Muscle of arm (tissue), 12 donors: Measurements from ENCODE around the gene TULP4. TPM values are rescaled to one million over a fixed set of nuclear protein-coding genes. Genes with fewer than 3 reads are reported as not detected.
"Not testable (repeated sequence)": the region's sequence is repeated elsewhere in the genome, so short reads cannot be mapped to it uniquely, and the experiment has no call there.

ENCODE experiments used
- DNase-seq: peaks from one replicate; pipeline ENCODE4 v3.0.0-alpha.2; 2013
- polyA plus RNA-seq, 12 donors: library from polyadenylated mRNA; unstranded; fragments of 120-200 nt; gene quantifications; one replicate each; pipeline ENCODE4 v1.2.1, GENCODE V29; 2013; ENCODE audit not compliant: insufficient read length in 12 of 12

Gene TULP4
- polyA plus RNA-seq, 12 donors, result 9.9 to 36.3 (median 19.0) TPM

- no peak for DNase-seq
Observed at GRCh38 chr6:158293122-158293521, 19.1 kb upstream of the TULP4 start.

DNA sequence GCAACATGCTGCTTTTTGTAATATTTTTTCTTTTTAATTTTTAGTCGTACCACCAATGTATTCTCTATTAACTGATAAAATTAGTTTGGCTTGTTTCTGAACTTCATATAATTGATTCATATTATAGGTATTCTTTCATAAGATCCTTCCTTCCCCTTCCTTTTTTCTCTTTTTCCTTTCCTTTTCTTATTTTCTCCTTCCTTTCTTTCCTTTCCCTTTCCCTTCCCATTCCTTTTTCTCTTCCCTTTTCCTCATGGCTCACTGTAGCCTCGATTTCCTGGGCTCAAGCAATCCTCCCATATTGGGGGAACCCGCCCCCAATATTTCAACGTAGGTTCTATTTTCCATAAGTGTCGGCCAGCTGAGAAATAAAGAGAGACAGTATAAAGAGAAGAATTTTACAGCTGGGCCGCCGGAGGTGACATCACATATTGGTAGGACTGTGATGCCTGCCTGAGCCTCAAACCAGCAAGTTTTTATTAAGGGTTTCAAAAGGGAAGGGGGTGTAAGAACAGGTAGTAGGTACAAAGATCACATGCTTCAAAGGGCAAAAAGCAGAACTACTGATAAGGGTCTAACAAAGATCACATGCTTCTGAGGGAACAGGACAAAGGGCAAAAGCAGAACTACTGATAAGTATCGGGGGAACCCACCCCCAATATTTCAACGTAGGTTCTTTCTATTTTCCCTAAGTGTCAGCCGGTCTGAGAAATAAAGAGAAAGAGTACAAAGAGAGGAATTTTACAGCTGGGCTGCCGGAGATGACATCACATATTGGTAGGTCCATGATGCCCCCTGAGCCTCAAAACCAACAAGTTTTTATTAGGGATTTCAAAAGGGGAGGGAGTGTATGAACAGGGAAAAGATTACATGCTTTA is 16.1 kb upstream of the TULP4 start:
- DNase-seq, result not testable (repeated sequence)

- not testable (repeated sequence) for DNase-seq
Observed at GRCh38 chr6:158296854-158297324, 15.4 kb upstream of the TULP4 start.

- not testable (repeated sequence) for DNase-seq
Observed at GRCh38 chr6:158297657-158298056, 14.6 kb upstream of the TULP4 start.

DNA sequence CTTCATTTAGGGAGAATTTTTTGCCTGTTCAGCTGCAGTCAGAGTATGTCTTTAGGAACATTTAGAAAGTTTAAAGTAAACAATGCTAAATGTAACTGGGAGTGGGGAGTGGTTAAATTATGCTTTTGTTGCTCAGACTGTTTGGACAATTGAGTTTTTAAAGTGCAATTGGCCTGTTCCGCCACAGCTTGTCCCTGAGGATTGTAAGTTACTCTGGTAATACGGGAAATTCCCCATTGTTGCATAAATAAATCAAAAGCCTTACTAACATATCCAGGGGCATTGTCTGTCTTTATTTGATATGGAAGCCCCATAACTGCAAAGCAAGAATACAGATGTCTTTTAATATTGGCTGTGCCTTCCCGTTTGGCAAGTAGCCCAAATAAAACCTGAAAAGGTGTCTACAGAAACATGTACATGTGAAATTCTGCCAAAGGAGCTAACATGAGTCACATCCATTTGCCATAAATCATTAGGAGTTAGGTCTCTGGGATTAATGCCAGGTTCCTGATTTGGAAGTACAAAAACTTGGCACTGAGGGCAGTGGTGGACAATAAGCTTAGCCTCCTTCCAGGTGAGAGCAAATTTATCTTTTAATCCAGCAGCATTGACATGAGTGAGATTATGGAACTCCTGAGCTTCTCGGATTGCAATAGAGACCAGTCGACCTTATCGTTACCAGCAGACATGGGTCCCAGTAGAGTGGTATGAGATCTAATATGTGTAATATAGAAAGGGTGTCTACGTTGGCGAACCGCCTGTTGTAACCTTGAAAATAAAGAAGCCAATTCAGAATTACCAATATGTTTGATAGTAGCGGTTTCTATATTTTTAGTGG is 11.7 kb upstream of the TULP4 start:
- not testable (repeated sequence) for DNase-seq

DNA sequence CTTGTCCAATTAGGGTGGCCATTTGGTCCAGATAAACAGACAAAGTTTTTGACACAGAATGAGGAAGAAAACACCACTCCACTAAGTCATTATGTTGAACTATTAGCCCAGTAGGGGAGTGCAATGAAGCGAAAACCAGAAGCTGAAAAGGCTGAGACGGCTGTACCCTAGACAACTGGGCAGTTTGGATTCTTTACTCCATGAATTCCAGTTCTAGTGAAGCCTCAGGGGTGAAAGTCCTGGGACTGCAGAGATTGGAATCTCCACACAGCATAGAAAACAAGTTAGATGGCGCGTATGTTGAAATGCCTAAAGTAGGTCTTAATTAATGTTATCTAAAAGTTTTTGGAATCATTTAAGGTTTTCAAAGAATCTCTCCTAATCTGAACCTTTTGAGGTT is 10.7 kb upstream of the TULP4 start:
- not testable (repeated sequence) for DNase-seq

DNA sequence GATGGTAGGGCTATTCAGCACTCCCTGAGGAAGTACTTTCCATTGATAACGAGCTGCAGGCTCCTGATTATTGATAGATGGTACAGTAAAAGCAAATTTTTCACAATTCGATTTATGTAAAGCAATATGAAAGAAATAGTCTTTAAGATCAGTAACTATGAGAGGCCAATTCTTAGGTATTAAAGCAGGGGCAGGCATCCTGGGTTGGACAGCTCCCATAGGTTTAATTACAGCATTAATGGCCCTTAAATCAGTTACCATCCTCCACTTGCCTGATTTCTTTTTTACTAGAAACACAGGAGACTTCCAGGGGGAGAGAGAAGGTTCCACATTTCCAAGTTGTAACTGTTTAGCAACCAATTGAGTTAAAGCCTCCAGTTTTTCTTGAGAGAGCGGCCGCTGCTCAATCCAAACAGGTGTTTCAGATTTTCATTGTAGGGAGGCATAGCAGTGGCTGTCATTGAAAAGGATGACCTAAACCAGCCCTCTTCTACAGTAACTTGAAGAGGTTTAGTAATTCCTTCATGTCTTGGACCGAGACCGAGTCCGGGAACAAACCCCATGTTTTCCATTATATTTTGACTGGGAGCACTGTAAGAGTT is 10.0 kb upstream of the TULP4 start:
- DNase-seq, result not testable (repeated sequence)

DNA sequence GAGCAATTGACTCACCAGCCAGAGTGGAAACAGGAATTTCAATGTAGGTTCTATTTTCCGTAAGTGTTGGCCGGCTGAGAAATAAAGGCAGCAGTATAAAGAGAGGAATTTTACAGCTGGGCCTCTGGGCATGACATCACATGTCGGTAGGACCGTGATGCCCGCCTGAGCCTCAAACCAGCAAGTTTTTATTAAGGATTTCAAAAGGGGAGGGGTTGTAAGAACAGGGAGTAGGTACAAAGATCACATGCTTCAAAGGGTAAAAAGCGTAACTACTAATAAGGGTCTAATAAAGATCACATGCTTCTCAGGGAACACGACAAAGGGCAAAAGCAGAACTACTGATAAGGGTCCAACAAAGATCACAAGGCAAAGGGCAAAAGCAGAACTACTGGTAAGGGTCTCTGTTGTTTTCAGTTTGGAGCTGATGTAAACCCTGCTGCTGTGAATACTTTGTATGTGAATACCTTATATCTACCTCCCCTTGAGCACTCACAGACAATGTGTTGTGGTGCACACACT is 9.0 kb upstream of the TULP4 start:
- no peak for DNase-seq

DNA sequence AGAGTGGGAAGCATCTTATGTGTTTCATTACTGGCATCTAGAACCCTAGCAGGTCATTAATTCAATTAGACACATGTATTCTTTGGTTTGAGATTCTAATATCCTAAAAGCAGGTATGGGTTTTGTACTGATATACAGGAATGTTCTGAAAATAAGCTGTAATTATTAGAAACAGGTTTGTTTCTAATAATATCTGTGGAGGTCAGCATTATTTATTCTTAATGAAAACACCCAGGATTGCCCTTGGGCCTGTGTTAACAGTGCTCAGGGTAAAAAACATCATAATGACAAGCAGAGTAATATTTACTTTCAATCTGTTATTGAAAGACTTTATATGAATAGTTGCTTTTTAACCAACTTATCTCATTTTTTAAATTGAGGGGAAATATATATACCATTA is 8.0 kb upstream of the TULP4 start:
- no peak for DNase-seq

DNA sequence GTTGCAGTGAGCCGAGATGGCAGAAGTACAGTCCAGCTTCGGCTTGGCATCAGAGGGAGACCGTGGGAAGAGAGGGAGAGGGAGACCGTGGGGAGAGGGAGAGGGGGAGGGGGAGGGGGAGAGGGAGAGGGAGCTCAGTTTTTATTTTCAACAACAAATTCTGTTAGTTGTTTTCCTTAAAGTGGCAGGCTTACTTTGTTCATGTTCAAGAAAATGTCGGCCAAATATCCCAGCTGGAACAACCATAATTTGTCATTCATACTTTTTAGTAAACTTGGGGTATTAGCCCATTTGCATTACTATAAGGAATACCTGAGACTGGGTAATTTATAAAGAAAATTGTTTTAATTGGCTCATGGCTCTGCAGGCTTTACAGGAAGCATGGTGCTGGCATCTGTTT is 2.5 kb upstream of the TULP4 start:
- DNase-seq, result no peak

DNA sequence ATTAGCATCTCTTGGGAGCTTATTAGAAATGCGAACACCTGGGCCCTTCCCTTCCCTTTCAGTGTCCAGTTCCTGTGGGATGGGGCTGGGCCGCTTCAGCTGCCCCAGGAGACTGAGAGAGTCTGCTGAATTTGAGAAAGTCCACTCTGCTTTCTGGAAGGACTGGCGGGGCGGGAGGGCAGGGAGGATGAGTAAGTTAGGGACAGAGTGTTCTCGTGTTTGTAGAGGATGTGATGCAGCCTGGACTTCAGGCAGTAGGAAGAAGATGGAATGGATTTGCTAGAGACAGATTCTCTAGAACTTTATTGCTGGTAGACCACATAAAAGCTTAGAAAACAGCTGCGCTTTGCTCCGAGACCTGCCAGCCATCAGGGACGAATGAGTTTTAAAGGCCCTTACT is 1.1 kb upstream of the TULP4 start:
- DNase-seq, result no peak

DNA sequence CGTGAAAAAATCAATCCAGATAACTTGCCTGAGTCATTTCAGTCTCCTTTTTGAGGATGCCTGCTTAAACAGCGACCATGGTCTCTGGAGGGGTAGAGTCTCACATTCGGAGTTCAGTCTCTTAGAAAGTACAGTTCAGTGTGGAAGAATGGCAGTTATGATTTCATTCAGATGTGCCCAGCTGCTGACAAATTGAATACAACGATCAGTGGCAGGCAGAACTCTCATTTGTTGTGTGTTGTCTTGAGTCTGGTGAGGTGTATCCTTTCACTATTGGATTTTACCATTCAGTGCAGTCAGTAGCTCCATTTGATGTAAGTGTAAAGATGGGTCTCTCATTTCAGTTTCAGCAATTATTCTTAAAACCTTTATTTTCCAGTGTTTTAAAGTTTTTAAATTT is 639 bp upstream of the TULP4 start:
- DNase-seq, result no peak

DNA sequence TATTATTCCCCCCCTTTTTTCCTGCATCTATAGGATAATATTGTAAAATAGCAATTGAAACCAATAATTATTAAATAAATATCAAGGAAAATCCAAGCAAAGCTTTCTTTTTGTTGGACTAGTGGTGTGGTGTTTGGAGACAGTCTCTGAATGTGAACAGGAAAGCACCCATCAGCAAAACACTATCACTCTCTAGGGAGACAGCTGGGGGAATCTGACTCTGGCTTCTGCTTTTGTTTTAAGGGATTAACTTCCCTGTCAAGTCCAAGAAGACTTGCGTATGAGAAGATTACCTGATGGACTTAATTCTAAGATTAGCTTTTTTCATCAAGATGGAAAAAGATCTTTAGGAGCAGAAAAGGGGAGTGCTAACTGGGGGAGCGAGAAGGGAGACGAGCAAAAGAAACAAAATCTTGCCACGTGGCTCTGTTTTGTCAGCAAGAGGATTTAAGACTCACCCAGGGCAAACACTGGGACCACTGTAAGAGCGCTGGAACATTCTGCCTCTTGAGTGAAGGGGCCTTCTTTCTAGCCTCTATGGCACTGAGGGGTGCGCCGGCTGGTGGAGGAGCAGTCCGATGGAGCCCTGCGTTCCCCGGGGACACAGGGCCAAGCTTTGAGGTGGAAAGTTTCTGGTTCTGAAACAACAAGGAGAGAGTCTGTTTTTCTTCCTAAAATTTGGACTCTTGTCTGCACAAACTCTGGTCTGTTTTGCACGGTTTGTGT is 570 bp downstream of the TULP4 start:
- peak; percentile 12 for DNase-seq

- DNase-seq, result no peak
Observed at GRCh38 chr6:158313989-158314388, 1.7 kb downstream of the TULP4 start.

DNA sequence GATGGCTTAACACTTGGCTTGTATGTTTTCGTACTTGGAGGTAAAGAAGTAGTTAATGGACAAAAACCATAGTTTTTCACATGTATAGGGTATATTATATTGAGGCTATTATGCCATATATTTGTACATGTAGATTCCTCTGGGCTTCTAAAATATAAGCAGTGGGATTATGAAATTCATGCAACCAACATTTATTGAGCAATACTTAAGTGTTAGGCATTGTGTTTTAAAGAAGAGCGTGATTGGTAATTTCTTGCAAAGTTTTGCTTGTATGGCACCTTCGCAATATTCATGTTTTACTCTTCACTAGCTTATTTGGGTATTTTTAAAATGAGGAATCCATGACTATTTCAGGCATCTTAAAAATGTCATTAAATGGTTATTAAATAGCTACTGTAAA is 2.5 kb downstream of the TULP4 start:
- no peak for DNase-seq

- DNase-seq, result no peak
Observed at GRCh38 chr6:158316022-158316421, 3.8 kb downstream of the TULP4 start.

DNA sequence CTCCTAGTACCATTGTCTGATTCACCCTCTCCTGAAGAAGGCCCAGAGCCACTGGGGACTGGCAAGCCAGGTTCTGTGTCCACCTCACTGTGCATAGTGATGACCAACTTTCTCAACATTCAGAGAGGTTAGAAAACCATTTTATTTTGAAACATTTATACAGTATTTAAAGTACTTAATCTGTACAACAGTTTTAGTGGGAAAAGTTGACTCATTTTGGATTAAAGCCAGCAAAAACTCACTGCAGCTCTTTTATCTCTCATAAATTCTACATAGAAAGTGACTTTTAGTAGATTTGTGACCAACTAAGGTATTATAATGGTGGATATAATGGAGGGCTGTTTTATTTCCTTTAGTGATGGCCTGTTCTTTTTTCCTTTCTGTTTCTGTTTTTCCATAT is 9.7 kb downstream of the TULP4 start:
- peak; percentile 34 for DNase-seq

- DNase-seq, result no peak
Observed at GRCh38 chr6:158322400-158322723, 10.1 kb downstream of the TULP4 start.

DNA sequence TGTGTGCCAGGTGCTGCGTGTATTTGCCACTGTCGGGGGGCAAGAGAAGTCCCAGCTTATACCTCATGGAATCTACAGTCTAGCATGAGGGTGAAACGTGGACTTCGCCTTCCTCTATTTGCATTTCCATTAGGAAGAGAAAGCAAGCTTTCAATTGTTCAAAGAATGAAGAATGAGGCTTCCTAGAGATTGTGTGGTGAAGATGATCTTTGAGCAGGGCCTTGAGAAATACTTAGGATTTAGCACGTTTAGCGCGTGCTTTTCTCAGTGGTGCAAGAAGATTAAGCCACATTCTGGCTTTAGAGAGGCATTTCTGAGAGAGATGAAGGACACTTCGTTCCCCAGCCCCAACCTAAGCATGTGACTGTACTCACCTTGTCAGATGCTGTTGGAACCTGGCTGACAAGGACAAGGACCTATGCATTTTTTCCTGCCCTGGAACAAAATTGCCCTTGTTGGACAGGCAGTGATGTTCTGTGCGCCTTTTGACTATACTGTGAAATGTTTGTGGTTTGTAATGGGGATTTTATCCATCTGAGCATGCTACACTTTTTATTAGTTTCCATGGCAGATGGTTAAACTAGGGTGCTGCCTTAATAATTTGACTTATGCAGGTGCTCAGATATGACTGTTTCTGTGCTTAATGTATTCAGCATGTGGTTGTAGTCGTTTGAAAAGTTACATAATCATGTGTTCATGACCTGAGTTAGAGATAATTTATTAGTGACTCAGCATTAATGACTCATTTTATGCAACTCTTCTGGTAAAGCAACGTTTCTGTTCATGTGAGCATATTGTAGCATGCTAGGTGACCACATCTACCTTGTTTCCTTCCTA is 10.7 kb downstream of the TULP4 start:
- no peak for DNase-seq

GRCh38 chr6:158323561-158323958 is 11.3 kb downstream of the TULP4 start:
- DNase-seq, result no peak

GRCh38 chr6:158324136-158324535 is 11.9 kb downstream of the TULP4 start:
- DNase-seq, result no peak
